Sigmoid colon (tissue), 4 donors: ENCODE measurements around the gene PDE11A.

ENCODE experiments used
- POLR2A ChIP-seq, 2 donors: fragments of 450-650 bp; IDR thresholded peaks; one replicate each; pipeline ENCODE4 v1.6.1; 2016; ENCODE audit warnings: antibody characterized with exemption in 2 of 2, mild to moderate bottlenecking in 2 of 2, moderate library complexity in 2 of 2
- POLR2AphosphoS5 ChIP-seq, 4 donors: sonication (generic); formaldehyde crosslinking; IDR thresholded peaks; one replicate each; pipeline ENCODE4 v1.6.1; 2017; ENCODE audit warnings: antibody characterized with exemption in 4 of 4
- TF ChIP-seq, protein P1 (sequence below), 4 experiments: fragments of 450-650 bp in 3 of 4; fragments of 200-600 bp in 1 of 4; IDR thresholded peaks; one replicate each; pipeline ENCODE4 v1.5.1; 2016 to 2019; ENCODE audit warnings: antibody characterized with exemption in 4 of 4, mild to moderate bottlenecking in 3 of 4, moderate library complexity in 2 of 4

DNA sequence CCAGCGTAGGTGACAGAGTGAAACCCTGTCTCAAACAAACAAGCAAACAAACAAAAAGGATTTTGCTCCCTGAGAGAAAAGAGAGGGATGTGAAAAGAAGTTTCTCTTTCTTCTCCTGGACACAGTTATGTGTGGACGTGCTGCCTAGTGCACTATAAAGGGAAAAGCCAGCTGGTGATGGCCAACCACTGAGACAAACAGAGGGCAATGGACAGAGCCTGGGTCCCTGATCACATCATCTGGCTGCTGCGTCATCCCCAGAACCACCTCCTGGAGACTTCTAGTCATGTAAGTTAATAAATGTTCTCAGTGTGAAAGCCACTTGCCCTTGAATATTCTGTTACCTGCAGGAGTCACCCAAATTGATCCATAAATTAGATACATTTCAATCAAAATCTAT, 184.9 kb downstream of the PDE11A start:
- no peak for TF ChIP-seq POLR2A (IDR thresholded peaks at IDR 0.05)
- TF ChIP-seq, protein P1, sequence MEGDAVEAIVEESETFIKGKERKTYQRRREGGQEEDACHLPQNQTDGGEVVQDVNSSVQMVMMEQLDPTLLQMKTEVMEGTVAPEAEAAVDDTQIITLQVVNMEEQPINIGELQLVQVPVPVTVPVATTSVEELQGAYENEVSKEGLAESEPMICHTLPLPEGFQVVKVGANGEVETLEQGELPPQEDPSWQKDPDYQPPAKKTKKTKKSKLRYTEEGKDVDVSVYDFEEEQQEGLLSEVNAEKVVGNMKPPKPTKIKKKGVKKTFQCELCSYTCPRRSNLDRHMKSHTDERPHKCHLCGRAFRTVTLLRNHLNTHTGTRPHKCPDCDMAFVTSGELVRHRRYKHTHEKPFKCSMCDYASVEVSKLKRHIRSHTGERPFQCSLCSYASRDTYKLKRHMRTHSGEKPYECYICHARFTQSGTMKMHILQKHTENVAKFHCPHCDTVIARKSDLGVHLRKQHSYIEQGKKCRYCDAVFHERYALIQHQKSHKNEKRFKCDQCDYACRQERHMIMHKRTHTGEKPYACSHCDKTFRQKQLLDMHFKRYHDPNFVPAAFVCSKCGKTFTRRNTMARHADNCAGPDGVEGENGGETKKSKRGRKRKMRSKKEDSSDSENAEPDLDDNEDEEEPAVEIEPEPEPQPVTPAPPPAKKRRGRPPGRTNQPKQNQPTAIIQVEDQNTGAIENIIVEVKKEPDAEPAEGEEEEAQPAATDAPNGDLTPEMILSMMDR (IDR thresholded peaks at IDR 0.05), result no peak
- no peak for TF ChIP-seq POLR2AphosphoS5 (IDR thresholded peaks at IDR 0.05)
